PC-9 (cell line): ENCODE data around the gene CRELD2.

Experiments
- CTCF ChIP-seq: fragments of 200-600 bp; sonication (generic); conservative IDR thresholded peaks from 2 replicates; pipeline ENCODE4 v1.6.1; 2017; ENCODE audit warnings: mixed run types, antibody characterized with exemption, mild to moderate bottlenecking, moderate library complexity
- EZH2 ChIP-seq: fragments of 200-600 bp; sonication (generic); IDR thresholded peaks from 2 replicates; pipeline ENCODE4 v1.8.0; 2017; ENCODE audit warnings: antibody characterized with exemption, low read depth

- TF ChIP-seq EZH2 (no peak), CTCF (no peak)
Measured at GRCh38 chr22:49906071-49906798, 12.2 kb upstream of the CRELD2 start.
